ENCODE results near the gene CTSA.

The CTSA gene

GRCh38 chr20:45890985-45891983 lies at the start of gene CTSA, which contains the start of gene NEURL2:
CTSA (plus strand) TSS chr20:45891335; CDS start chr20:45891569, 234 bp downstream.
NEURL2 (minus strand) TSS chr20:45891208; CDS start chr20:45890991, 217 bp downstream.
- no peaks in the 10 kb centered on the region for H3K9me3 ChIP-seq (ENCODE audit: insufficient read depth, low read length)
- peak within 1 kb of the TSS; percentile 64 for H3K9ac ChIP-seq (ENCODE audit: low read length)
- H3K79me2 ChIP-seq (ENCODE audit: low read length), result no peaks in the 10 kb centered on the region
- peak within 1 kb of the TSS; percentile 84 for H3K4me3 ChIP-seq (ENCODE audit: low read length)
- no peaks in the 10 kb centered on the region for H4K20me1 ChIP-seq (ENCODE audit: insufficient read depth, low read length)
- TF ChIP-seq CTCF (IDR thresholded peaks at IDR 0.05; ENCODE audit: low read depth, low read length) (no peak), EZH2phosphoT487 (IDR thresholded peaks at IDR 0.05; ENCODE audit: low read depth) (no peak)
- no peaks in the 10 kb centered on the region for H3K27me3 ChIP-seq (ENCODE audit: low read depth, low read length)
- no peak within 1 kb of the TSS for H3K27ac ChIP-seq (ENCODE audit: low read length)
- peak within 1 kb of the TSS; percentile 86 for H2AFZ ChIP-seq (ENCODE audit: low read depth, low read length)
- peaks cover 6% of the 10 kb centered on the region for H3K36me3 ChIP-seq (replicated peaks; ENCODE audit: low read depth, low read length)
- H3K4me1 ChIP-seq (ENCODE audit: low read length), result peaks cover 11% of the 10 kb centered on the region
- peak within 1 kb of the TSS; percentile 89 for H3K4me2 ChIP-seq (ENCODE audit: low read length)

GRCh38 chr20:45841407-45842129 lies 49.6 kb upstream of the CTSA start:
- Histone ChIP-seq H3K9me3 (ENCODE audit: insufficient read depth, low read length) (no peaks in the 10 kb centered on the region), H2AFZ (ENCODE audit: low read depth, low read length) (no peak overlapping the region), H3K4me1 (ENCODE audit: low read length) (peaks cover 21% of the 10 kb centered on the region), H3K4me3 (ENCODE audit: low read length) (no peak overlapping the region), H4K20me1 (ENCODE audit: insufficient read depth, low read length) (no peaks in the 10 kb centered on the region), H3K79me2 (ENCODE audit: low read length) (no peaks in the 10 kb centered on the region), H3K27ac (ENCODE audit: low read length) (no peak overlapping the region), H3K36me3 (replicated peaks; ENCODE audit: low read depth, low read length) (peaks cover 18% of the 10 kb centered on the region), H3K9ac (ENCODE audit: low read length) (no peak overlapping the region), H3K27me3 (ENCODE audit: low read depth, low read length) (no peaks in the 10 kb centered on the region), H3K4me2 (ENCODE audit: low read length) (peak overlapping the region; percentile 50)
- TF ChIP-seq CTCF (IDR thresholded peaks at IDR 0.05; ENCODE audit: low read depth, low read length), result no peak
- TF ChIP-seq EZH2phosphoT487 (IDR thresholded peaks at IDR 0.05; ENCODE audit: low read depth), result no peak

- Histone ChIP-seq H3K4me3 (ENCODE audit: low read length) (peak overlapping the region; percentile 7; the same call in 1 of the 2 replicates), H2AFZ (ENCODE audit: low read depth, low read length) (no peak overlapping the region), H3K9me3 (ENCODE audit: insufficient read depth, low read length) (no peaks in the 10 kb centered on the region), H3K4me1 (ENCODE audit: low read length) (peaks cover 21% of the 10 kb centered on the region), H3K79me2 (ENCODE audit: low read length) (no peaks in the 10 kb centered on the region), H3K4me2 (ENCODE audit: low read length) (peak overlapping the region; percentile 50), H3K9ac (ENCODE audit: low read length) (peak overlapping the region; percentile 20; the same call in 1 of the 2 replicates), H4K20me1 (ENCODE audit: insufficient read depth, low read length) (no peaks in the 10 kb centered on the region), H3K27me3 (ENCODE audit: low read depth, low read length) (no peaks in the 10 kb centered on the region), H3K27ac (ENCODE audit: low read length) (peak overlapping the region; percentile 34; the same call in 1 of the 2 replicates), H3K36me3 (replicated peaks; ENCODE audit: low read depth, low read length) (peaks cover 18% of the 10 kb centered on the region)
- TF ChIP-seq CTCF (IDR thresholded peaks at IDR 0.05; ENCODE audit: low read depth, low read length), result no peak
- TF ChIP-seq EZH2phosphoT487 (IDR thresholded peaks at IDR 0.05; ENCODE audit: low read depth), result no peak
Measured at GRCh38 chr20:45842169-45842812, 48.8 kb upstream of the CTSA start.

All from OCI-LY3 (cell line).